GM12891 (cell line): Measurements from ENCODE around the gene UQCRQ. TPM values are rescaled to one million over a fixed set of nuclear protein-coding genes. Genes with fewer than 3 reads are reported as not detected.

Experiments used
- DNase-seq: peaks from one replicate; pipeline ENCODE4 v3.0.0; 2011; ENCODE audit warnings: low spot score; ENCODE audit not compliant: insufficient read length
- FAIRE-seq: peaks from 2 replicates; lab custom pipeline; 2011; peaks lifted over from hg19 to GRCh38; lab: Jason Lieb, UNC
- PAX5 ChIP-seq: IDR thresholded peaks from 2 replicates; pipeline ENCODE4 v1.6.1; 2011; ENCODE audit warnings: low read length, moderate library complexity, mild to moderate bottlenecking; ENCODE audit not compliant: insufficient read depth, severe bottlenecking
- POLR2A ChIP-seq: IDR thresholded peaks from 2 replicates; pipeline ENCODE4 v1.6.1; 2011; ENCODE audit warnings: low read depth, low read length, control low read depth
- POLR2AphosphoS5 ChIP-seq: IDR thresholded peaks from 2 replicates; pipeline ENCODE4 v1.6.1; 2011; ENCODE audit warnings: low read depth, low read length, control low read depth
- POU2F2 ChIP-seq: IDR thresholded peaks from 2 replicates; pipeline ENCODE4 v1.6.1; 2011; ENCODE audit warnings: low read depth, mild to moderate bottlenecking, control low read depth, low read length, moderate library complexity
- SPI1 ChIP-seq: IDR thresholded peaks from 2 replicates; pipeline ENCODE4 v1.6.1; 2011; ENCODE audit warnings: low read depth, low read length, control low read depth
- TAF1 ChIP-seq: IDR thresholded peaks from 2 replicates; pipeline ENCODE4 v1.6.1; 2011; ENCODE audit warnings: low read depth, low read length, control low read depth
- polyA plus RNA-seq: library from polyadenylated mRNA; unstranded; fragments of >200 nt; gene quantifications from one replicate; pipeline ENCODE4 v1.2.1, GENCODE V29; 2012; ENCODE audit warnings: low read depth, missing spikeins, inconsistent platforms; ENCODE audit not compliant: missing spikeins

Gene UQCRQ
- 499 TPM for polyA plus RNA-seq

DNA sequence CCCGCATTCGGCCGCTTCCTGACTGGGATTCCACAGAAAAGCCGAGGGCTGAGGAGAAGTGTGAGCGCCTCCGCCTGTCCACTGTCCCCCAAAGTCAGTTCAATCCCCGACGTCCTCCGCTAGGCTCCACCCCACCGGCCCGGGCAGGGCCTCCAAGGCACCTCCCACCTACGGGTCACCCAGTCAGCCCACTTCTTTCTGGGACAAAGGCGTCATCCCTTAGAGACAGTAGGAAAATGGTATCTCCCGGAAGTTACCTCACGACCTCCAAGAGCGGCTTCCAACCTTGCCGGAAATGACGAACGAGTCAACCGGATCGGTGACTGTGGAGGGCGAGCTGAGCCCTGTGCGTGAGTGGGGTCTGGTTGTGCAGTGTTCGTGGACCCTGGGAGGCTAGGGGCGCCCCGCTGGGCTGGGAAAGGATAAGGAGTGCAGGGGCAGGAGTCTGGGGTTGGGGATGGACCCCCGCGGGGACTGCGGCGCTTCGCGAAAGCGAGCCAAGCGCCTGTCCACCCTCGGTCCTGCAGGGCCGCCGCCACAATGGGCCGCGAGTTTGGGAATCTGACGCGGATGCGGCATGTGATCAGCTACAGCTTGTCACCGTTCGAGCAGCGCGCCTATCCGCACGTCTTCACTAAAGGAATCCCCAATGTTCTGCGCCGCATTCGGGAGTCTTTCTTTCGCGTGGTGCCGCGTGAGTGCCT, at the start of gene UQCRQ, which contains the start of gene GDF9:
Gene UQCRQ, plus strand, starts transcription at position 301 of the 704 bp plus-strand sequence. Its CDS starts 240 bp downstream, at position 541.
Gene GDF9, minus strand, starts transcription at position 128 of the 704 bp plus-strand sequence. CDS start 1,936 bp downstream, outside the sequence.
- peak; percentile 98 for TF ChIP-seq POLR2A
- peak; percentile 96 for TF ChIP-seq POLR2AphosphoS5
- peak; percentile 81 for TF ChIP-seq TAF1
- TF ChIP-seq POU2F2 = peak; percentile 91
- TF ChIP-seq SPI1 = no peak
- peak; percentile 3 for TF ChIP-seq PAX5
- FAIRE-seq (peak; percentile 98), DNase-seq (peak; percentile 92)

DNA sequence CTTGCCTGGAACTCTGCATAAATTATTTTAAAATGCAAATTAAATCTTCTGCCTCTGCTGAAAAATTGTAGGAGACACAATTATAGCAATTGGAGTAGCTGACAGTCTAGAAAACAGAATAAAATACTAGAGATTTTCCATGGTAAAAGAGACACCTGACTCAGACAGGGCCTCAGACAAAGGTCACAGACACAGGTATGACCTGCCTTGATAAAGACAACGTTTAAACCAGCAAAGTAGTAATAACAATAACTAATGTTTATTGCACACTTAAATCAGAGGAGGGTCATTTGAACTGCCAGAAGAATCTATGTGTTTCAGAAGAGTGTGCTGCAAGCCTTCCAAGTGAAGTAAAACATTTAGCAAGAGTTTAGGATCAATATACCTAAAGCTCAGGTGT, 49.4 kb upstream of the UQCRQ start:
- TF ChIP-seq POU2F2 = no peak
- FAIRE-seq (no peak), DNase-seq (no peak)

DNA sequence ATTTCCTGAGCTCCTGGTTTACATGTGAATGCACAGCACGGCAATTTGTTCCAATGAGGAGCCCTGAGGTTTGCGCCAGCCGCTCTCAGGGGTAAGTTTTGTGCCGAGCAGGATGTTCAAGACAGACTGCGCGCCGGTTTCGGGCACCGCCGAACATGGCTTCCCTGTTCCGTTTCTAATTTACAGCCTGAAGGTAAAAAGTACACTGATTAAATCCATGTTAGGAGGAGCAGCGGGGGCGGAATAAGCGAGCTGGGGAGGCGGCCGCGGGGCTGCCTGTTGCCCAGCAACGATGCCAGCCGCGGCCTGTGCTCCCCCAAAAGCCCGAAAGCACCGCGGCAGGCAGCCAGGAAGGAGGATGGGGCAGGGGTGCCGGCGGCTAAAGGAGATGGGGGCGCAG, 47.0 kb upstream of the UQCRQ start:
- no peak for DNase-seq
- no peak for TF ChIP-seq POU2F2
- no peak for TF ChIP-seq POLR2AphosphoS5
- TF ChIP-seq TAF1 = no peak
- no peak for TF ChIP-seq SPI1
- TF ChIP-seq PAX5 = no peak
- TF ChIP-seq POLR2A = no peak
- FAIRE-seq = peak; percentile 31

DNA sequence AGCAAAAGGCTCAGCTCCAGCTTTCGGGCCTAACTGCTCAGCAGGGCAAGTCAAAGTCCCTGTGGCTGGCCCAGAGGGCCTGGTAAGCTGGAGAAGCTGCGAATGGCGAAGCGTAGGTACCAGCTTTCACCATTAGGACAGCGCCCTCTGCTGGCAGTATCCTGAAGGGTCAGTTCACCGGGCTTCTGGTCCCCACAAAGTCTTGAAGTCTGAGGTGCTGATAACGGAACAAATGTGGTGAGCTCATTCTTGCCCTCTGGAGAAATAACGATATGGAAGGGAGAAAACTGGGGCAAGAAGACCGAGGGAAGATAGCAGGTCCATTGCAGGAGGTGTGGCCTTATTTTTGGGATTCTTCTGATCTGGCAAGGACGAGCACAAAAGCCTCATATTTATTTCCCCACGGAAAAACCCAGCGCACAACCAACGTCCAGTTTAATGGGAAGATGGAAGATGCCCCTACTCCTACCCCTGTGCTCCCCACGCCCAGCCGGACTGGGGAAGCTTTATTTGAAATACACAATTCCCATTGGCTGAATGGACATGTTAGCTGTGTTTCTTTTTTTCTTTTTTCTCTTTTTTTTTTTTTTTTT, 46.2 kb upstream of the UQCRQ start:
- DNase-seq (peak; percentile 84), FAIRE-seq (peak; percentile 97)
- TF ChIP-seq PAX5 = no peak
- TF ChIP-seq POU2F2 = 0 out of 2 replicates have a peak, but pooled peaks have one; percentile 35

DNA sequence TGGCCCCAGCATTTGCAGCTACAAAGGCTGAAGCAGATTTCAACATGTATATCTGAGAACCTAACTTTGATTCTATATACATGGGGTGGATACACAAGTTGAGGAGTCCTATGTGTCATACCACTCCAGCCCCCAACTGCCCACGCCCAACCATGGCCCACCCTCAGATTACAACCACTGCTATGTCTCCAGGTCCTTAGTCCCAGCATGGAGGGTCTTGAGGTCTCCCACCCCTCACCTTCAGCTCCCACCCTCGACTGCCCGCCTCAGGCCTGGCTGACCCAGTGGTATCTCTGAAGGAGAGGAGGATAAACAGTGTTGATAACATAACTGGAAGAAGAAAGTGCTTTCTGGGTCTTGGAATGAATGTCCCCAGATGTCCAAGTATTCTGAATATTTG, 45.1 kb upstream of the UQCRQ start:
- FAIRE-seq (no peak), DNase-seq (no peak)
- TF ChIP-seq SPI1 = no peak
- no peak for TF ChIP-seq PAX5
- no peak for TF ChIP-seq POLR2A
- no peak for TF ChIP-seq TAF1
- no peak for TF ChIP-seq POU2F2
- no peak for TF ChIP-seq POLR2AphosphoS5

DNA sequence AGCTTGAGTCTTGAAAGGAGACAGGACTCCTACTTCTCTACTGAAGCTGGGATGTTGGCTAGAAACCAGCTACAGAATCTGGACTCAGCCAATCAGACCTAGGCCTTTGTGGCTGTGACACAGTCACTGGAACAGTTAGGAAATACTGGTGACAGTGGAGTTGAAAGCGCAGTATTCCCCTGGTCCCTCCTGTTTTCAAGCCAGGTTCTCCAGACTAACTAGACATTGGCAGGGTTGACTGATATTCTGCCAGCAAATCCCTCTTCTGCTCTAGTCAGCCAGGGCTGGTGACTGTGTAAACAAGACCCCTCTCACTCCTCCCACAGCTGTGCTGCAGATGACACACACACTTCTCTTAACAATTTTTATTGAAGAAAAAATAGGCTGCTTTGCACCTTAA, 44.7 kb upstream of the UQCRQ start:
- DNase-seq (no peak), FAIRE-seq (peak; percentile 5)
- TF ChIP-seq POLR2AphosphoS5 = no peak
- TF ChIP-seq TAF1 = no peak
- TF ChIP-seq POLR2A = no peak
- no peak for TF ChIP-seq POU2F2

DNA sequence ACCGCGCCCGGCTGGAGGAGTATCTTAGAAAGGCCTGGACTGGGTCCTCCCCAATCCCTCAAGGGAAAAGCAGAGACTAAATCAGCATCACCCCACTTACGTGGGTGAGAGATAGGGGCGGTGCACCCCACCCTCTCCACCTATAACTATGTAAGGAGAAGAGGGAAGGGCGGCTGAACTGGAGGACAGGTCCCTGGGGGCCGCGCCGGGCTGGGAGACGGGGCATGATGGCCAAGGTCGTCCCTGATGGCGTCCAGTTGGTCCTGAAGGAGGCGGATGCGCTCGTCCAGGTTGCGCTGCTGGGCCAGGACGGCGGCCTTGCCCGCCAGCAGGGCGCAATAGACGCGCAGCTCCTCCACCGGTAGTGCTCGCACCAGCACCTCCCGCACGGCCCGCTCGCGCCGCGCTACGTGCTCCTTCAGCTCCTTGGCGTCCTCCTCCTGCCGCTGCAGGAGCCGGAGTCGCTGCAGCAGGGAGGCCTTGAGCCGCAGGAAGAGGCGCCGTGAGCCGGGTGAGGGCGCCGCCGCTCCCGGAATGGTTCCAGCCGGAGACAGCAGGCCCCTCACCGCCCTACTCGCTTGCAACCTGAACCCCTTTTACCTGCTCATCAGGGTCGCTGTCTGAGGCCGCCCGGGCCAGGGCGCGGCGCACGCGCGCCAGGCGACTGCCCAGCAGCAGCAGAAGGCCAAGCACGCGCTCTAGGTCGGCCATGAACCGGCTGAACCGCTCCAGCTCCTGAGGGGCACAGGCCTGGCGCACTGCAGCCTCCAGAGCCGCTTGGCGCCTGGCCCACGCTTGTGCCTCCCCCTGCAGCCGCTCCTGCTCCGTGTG, 43.6 kb upstream of the UQCRQ start:
- TF ChIP-seq POU2F2 (no peak), TAF1 (no peak), POLR2AphosphoS5 (no peak), PAX5 (no peak), POLR2A (no peak), SPI1 (no peak)
- DNase-seq = no peak
- FAIRE-seq = peak; percentile 88

DNA sequence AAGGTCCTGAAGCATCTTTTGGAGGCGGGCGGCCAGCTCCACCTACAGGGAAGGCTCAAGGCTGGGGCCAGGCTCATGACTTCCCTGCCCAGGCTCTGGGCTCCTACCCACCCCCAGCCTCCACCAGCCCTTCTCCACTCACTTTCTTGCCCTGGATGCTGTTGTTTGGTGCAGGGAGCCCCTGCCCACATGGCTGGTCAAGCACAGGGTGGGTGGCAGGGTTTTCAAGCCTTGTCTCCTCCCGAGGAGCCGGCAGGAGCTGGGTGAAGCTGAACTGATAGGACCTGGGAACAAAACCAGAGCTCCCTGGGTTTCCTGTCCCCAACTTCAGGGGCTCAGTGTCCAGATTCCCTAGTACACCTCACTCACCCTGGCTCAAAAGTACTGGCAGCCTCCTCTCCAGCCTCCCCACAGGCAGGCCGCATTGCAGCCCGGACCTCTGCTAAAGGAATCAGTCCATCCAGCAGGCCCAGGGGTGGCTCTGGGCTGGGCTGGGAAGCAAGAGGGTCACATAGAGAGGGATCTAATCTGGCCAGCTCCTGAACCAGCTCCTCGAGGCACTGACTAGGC, 42.9 kb upstream of the UQCRQ start:
- TF ChIP-seq POU2F2 = no peak
- FAIRE-seq (no peak), DNase-seq (no peak)

DNA sequence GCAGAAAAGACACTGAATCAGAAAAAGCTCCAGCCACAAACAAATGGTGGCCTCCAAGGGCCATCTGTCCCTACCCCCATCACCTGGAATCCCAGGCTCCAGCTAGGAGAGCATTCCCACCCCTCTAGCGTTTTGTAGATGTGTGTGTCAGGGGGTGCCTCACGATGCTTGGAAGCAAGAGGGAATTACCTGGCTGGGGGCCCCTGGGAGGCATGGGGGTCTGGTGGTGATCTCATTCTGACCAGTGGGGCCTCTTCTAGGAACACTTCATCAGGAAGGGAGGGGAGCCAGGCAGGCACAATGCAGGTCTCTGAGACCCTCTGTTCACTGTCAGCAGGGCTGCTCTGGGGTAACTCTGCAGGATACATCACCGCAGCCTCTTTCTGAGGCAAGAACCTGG, 42.0 kb upstream of the UQCRQ start:
- TF ChIP-seq SPI1 = no peak
- no peak for TF ChIP-seq POLR2A
- no peak for TF ChIP-seq TAF1
- TF ChIP-seq POLR2AphosphoS5 = no peak
- no peak for TF ChIP-seq POU2F2
- no peak for TF ChIP-seq PAX5
- FAIRE-seq = no peak
- DNase-seq = no peak
